Hepatocyte (in vitro differentiated cells): Measurements from ENCODE around the gene TPRG1L.

ENCODE experiments used
- EZH2 ChIP-seq: fragments of 200-600 bp; sonication (generic); IDR thresholded peaks from 2 replicates; pipeline ENCODE4 v1.6.1; 2016; ENCODE audit warnings: antibody characterized with exemption, mild to moderate bottlenecking, borderline replicate concordance
- TF ChIP-seq, protein P1 (sequence below): fragments of 200-600 bp; sonication (generic); IDR thresholded peaks from 2 replicates; pipeline ENCODE4 v1.5.1; 2016; ENCODE audit warnings: antibody characterized with exemption, mild to moderate bottlenecking; ENCODE audit not compliant: poor library complexity

GRCh38 chr1:3664700-3665375, 40.0 kb downstream of the TPRG1L start:
- TF ChIP-seq, protein P1, sequence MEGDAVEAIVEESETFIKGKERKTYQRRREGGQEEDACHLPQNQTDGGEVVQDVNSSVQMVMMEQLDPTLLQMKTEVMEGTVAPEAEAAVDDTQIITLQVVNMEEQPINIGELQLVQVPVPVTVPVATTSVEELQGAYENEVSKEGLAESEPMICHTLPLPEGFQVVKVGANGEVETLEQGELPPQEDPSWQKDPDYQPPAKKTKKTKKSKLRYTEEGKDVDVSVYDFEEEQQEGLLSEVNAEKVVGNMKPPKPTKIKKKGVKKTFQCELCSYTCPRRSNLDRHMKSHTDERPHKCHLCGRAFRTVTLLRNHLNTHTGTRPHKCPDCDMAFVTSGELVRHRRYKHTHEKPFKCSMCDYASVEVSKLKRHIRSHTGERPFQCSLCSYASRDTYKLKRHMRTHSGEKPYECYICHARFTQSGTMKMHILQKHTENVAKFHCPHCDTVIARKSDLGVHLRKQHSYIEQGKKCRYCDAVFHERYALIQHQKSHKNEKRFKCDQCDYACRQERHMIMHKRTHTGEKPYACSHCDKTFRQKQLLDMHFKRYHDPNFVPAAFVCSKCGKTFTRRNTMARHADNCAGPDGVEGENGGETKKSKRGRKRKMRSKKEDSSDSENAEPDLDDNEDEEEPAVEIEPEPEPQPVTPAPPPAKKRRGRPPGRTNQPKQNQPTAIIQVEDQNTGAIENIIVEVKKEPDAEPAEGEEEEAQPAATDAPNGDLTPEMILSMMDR: no peak
- no peak for TF ChIP-seq EZH2
